PC-3 (cell line): ENCODE results near the gene SYP.

Experiments
- EZH2phosphoT487 ChIP-seq: fragments of 300-600 bp; sonication (generic); IDR thresholded peaks from 2 replicates; pipeline ENCODE4 v1.6.1; 2018; ENCODE audit warnings: mild to moderate bottlenecking, antibody characterized with exemption, low read length, borderline replicate concordance
- TF ChIP-seq, protein P1 (sequence below): fragments of 300-600 bp; sonication (generic); conservative IDR thresholded peaks from 2 replicates; pipeline ENCODE4 v1.5.1; 2017; ENCODE audit warnings: antibody characterized with exemption, low read depth, mild to moderate bottlenecking, low read length

DNA sequence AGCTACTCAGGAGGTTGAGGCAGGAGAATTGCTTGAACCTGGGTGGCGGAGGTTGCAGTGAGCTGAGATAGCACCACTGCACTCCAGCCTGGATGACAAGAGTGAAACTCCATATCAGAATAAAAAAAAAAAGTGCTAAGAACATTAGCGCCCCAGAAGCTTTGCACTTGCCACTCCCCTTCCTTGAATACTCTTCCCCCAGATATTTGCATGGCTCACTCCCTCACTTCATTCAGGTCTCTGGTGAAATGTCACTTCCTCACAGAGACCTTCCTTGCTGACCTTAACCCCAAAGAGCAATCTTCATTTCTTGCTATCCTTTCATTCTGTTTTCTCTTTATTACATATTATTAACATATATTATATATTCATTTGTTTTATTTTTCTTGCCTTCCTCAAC, 21.9 kb upstream of the SYP start:
- TF ChIP-seq, protein P1, sequence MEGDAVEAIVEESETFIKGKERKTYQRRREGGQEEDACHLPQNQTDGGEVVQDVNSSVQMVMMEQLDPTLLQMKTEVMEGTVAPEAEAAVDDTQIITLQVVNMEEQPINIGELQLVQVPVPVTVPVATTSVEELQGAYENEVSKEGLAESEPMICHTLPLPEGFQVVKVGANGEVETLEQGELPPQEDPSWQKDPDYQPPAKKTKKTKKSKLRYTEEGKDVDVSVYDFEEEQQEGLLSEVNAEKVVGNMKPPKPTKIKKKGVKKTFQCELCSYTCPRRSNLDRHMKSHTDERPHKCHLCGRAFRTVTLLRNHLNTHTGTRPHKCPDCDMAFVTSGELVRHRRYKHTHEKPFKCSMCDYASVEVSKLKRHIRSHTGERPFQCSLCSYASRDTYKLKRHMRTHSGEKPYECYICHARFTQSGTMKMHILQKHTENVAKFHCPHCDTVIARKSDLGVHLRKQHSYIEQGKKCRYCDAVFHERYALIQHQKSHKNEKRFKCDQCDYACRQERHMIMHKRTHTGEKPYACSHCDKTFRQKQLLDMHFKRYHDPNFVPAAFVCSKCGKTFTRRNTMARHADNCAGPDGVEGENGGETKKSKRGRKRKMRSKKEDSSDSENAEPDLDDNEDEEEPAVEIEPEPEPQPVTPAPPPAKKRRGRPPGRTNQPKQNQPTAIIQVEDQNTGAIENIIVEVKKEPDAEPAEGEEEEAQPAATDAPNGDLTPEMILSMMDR, result no peak
- no peak for TF ChIP-seq EZH2phosphoT487
